Measurements from ENCODE around the gene QTRT2.

DNA sequence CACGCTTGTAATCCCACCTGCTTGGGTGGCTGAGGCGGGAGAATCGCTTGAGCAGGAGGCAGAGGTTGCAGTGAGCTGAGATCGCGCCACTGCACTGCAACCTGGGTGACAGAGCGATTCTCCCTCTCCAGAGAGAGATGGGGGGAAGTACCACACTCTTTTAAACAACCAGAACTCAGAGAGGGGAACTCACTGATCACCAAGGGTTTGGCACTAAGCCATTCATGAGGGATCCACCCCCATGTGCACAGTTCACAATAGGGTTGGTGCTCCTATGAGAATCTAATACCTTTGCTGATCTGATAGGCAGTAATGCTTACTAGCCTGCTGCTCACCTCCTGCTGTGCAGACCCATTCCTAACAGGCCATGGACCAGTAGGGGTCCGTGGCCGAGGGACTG is 51.6 kb downstream of the QTRT2 start:
- TF ChIP-seq, protein P1, sequence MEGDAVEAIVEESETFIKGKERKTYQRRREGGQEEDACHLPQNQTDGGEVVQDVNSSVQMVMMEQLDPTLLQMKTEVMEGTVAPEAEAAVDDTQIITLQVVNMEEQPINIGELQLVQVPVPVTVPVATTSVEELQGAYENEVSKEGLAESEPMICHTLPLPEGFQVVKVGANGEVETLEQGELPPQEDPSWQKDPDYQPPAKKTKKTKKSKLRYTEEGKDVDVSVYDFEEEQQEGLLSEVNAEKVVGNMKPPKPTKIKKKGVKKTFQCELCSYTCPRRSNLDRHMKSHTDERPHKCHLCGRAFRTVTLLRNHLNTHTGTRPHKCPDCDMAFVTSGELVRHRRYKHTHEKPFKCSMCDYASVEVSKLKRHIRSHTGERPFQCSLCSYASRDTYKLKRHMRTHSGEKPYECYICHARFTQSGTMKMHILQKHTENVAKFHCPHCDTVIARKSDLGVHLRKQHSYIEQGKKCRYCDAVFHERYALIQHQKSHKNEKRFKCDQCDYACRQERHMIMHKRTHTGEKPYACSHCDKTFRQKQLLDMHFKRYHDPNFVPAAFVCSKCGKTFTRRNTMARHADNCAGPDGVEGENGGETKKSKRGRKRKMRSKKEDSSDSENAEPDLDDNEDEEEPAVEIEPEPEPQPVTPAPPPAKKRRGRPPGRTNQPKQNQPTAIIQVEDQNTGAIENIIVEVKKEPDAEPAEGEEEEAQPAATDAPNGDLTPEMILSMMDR (IDR thresholded peaks at IDR 0.05; ENCODE audit: insufficient read depth, low read length) = no peak
- TF ChIP-seq POLR2AphosphoS5 (IDR thresholded peaks at IDR 0.05; ENCODE audit: low read depth) = no peak

Measured in HL-60 (cell line).